NB4 (cell line): ENCODE measurements around the gene SLC37A1.

Experiments used
- DNase-seq: peaks from one replicate; pipeline ENCODE4 v3.0.0; 2010; ENCODE audit warnings: low read depth
- H3K4me3 ChIP-seq: one replicate; pipeline ENCODE4 v1.5.1; 2011; ENCODE audit warnings: mild to moderate bottlenecking, low read depth, low read length, moderate library complexity
- CTCF ChIP-seq: IDR thresholded peaks from one replicate; pipeline ENCODE4 v1.5.1; 2012; ENCODE audit warnings: low read depth, low read length
- MYC ChIP-seq: IDR thresholded peaks from 2 replicates; pipeline ENCODE4 v1.6.1; 2011; ENCODE audit warnings: low read depth, low read length
- POLR2A ChIP-seq: IDR thresholded peaks from 2 replicates; pipeline ENCODE4 v1.6.1; 2011; ENCODE audit warnings: mild to moderate bottlenecking; ENCODE audit not compliant: insufficient read length; ENCODE audit errors: extremely low read depth
- TF ChIP-seq, protein P1 (sequence below): IDR thresholded peaks from 2 replicates; pipeline ENCODE4 v1.6.1; 2011; ENCODE audit warnings: low read depth, low read length

SLC37A1 gene

DNA sequence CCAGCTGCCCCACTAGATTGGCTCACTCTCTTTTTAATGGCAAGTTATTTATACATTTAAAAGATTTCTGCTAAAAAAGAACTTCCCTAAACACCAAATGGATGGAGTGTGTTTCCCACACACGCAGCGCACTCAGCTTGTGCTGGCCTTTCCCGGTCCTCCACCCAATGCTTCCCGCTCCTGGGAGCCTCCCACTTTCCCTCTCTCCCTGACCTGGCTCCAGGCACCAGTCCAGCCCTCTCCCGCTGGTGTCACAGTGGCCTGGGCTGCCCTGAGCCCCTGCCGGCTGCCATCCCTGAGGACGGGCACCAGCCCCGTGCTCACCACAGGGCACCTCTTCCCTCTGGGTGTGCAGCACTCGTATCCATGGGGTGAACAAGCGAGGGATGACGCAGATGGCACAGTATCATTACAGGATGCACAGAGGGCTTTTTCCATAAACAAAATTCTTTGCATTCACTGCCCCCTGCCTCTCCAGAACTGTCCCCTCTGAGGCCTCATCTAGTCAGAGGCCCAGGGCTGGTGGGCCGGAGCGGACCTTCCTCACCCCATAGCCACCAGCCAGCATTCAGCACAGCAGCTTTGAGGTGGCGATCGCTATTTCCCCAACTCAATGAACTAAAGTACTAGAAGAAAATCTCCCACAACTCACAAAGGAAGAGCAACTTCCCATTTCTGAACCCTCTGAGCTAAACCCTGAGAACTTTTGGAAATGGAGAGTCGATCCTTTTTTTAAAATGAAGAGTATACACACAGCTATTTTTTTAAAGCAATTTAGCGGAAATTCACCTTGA lies 68.5 kb downstream of the SLC37A1 start:
- no peak overlapping the region for H3K4me3 ChIP-seq
- TF ChIP-seq CTCF, result no peak
- TF ChIP-seq POLR2A, result no peak
- TF ChIP-seq MYC, result no peak
- TF ChIP-seq, protein P1, sequence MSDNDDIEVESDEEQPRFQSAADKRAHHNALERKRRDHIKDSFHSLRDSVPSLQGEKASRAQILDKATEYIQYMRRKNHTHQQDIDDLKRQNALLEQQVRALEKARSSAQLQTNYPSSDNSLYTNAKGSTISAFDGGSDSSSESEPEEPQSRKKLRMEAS, result no peak
- no peak for DNase-seq

GRCh38 chr21:42582787-42583476 lies 69.3 kb downstream of the SLC37A1 start:
- no peak overlapping the region for H3K4me3 ChIP-seq
- no peak for DNase-seq
- TF ChIP-seq, protein P1, result no peak
- TF ChIP-seq MYC, result no peak
- TF ChIP-seq POLR2A, result no peak
- TF ChIP-seq CTCF, result no peak

GRCh38 chr21:42583477-42584295 lies 70.0 kb downstream of the SLC37A1 start:
- TF ChIP-seq MYC (no peak), CTCF (no peak)
- H3K4me3 ChIP-seq, result no peak overlapping the region
- DNase-seq, result no peak

DNA sequence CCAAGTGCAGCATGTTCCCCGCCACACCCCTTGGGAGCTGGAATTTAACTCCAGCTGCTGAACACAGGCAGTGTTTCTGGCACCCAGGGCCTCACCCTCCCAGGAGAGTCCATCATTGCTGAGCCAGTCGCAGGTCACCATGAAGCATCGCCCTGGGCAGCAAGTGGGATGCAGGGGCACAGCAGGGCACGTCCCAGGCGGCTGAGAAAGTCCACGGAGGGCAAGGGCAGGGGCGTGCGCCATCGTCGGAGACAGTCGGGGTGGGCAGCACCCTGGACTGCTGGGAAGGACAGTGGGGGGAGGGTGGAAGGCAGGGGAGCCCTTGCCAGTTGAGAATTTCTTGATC lies 70.6 kb downstream of the SLC37A1 start:
- DNase-seq, result no peak
- H3K4me3 ChIP-seq, result no peak overlapping the region
- TF ChIP-seq MYC, result no peak
- TF ChIP-seq POLR2A, result no peak
- TF ChIP-seq CTCF, result no peak
- TF ChIP-seq, protein P1, result no peak

DNA sequence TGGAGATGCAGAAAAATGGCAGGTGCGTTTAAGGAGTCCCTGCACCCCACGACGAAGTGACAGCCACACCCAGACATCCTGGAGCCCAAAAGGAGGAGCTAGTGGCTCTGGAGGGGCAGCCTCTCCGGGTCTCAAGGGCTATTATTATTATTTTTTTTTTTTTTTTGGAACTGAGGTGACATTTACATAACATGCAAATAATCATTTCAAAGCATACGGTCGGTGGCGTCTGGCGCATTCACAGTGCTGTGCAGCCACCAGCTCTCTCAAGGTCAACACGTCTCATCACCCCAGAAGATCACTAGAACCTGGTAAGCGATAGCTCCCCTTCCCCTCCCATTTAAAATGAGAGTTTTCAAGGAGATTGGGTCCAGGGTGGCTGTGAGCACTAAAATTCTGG lies 72.2 kb downstream of the SLC37A1 start:
- no peak overlapping the region for H3K4me3 ChIP-seq
- no peak for DNase-seq
- TF ChIP-seq MYC, result no peak
- no peak for TF ChIP-seq POLR2A
- no peak for TF ChIP-seq CTCF
- TF ChIP-seq, protein P1, result no peak
